DMS153 treated with DMSO at 0.1 percent for 48 hours (cell line): ENCODE results near the gene DDR2.

Experiments used
- DNase-seq: peaks from one replicate; lab custom pipeline; 2025; ENCODE audit not compliant: unreplicated experiment; lab: John Stamatoyannopoulos, UW

The DDR2 gene

GRCh38 chr1:162694911-162695310 is 62.6 kb downstream of the DDR2 start:
- DNase-seq = no peak

GRCh38 chr1:162695687-162696086 is 63.4 kb downstream of the DDR2 start:
- no peak for DNase-seq

- DNase-seq = peak; percentile 98
Observed at GRCh38 chr1:162696286-162696862, 64.1 kb downstream of the DDR2 start.

GRCh38 chr1:162697140-162697895 is 65.1 kb downstream of the DDR2 start:
- no peak for DNase-seq

- DNase-seq = no peak
Observed at GRCh38 chr1:162699366-162699765, 67.1 kb downstream of the DDR2 start.

- DNase-seq = no peak
Observed at GRCh38 chr1:162700131-162700530, 67.9 kb downstream of the DDR2 start.

- no peak for DNase-seq
Observed at GRCh38 chr1:162701286-162701685, 69.0 kb downstream of the DDR2 start.

GRCh38 chr1:162702628-162703027 is 70.4 kb downstream of the DDR2 start:
- DNase-seq = no peak

- DNase-seq = no peak
Observed at GRCh38 chr1:162703708-162704107, 71.4 kb downstream of the DDR2 start.

- no peak for DNase-seq
Observed at GRCh38 chr1:162704673-162705424, 72.6 kb downstream of the DDR2 start.

- DNase-seq = no peak
Observed at GRCh38 chr1:162706003-162706402, 73.7 kb downstream of the DDR2 start.

- DNase-seq = no peak
Observed at GRCh38 chr1:162706606-162707005, 74.3 kb downstream of the DDR2 start.

- DNase-seq = no peak
Observed at GRCh38 chr1:162708286-162708685, 76.0 kb downstream of the DDR2 start.

- no peak for DNase-seq
Observed at GRCh38 chr1:162709132-162709860, 77.0 kb downstream of the DDR2 start.

GRCh38 chr1:162709870-162710269 is 77.6 kb downstream of the DDR2 start:
- no peak for DNase-seq

GRCh38 chr1:162710345-162710744 is 78.1 kb downstream of the DDR2 start:
- no peak for DNase-seq

GRCh38 chr1:162710780-162711465 is 78.7 kb downstream of the DDR2 start:
- no peak for DNase-seq

GRCh38 chr1:162712317-162713029 is 80.2 kb downstream of the DDR2 start:
- DNase-seq = no peak

- DNase-seq = no peak
Observed at GRCh38 chr1:162716123-162716522, 83.9 kb downstream of the DDR2 start.

GRCh38 chr1:162716552-162716951 is 84.3 kb downstream of the DDR2 start:
- no peak for DNase-seq
